ENCODE results near the gene ULK4. TPM values are rescaled to one million over a fixed set of nuclear protein-coding genes. Genes with fewer than 3 reads are reported as not detected.

Gene ULK4
- total and polyA plus RNA-seq, 2 of the 8 experiments (the other 6 are each of a cell fraction or from before 2014, with no cell fraction given) = 3.0 to 10.8 TPM

- Histone ChIP-seq H3K79me1 (ENCODE audit: low read depth, low read length) (no peaks in the 10 kb centered on the region), H3K9ac (replicated peaks in 1 of 4; ENCODE audit: extremely low read depth in 1 of 4, low read depth in 3 of 4, low read length in 3 of 4) (no peak overlapping the region), H4K91ac (replicated peaks; ENCODE audit: insufficient read length, low read length) (no peak overlapping the region), H3K4me2 (ENCODE audit: insufficient read depth in 1 of 2, low read depth in 2 of 2, low read length in 2 of 2) (no peak overlapping the region), H2AK5ac (ENCODE audit: low read depth, low read length) (no peak overlapping the region), H3K79me2 (ENCODE audit: control insufficient read depth in 1 of 2, insufficient read depth in 2 of 2, low read length in 2 of 2) (no peaks in the 10 kb centered on the region), H4K5ac (ENCODE audit: insufficient read length, low read depth, low read length) (no peak overlapping the region), H4K20me1 (replicated peaks in 1 of 2; ENCODE audit: control insufficient read depth in 1 of 2, insufficient read depth in 2 of 2, low read length in 2 of 2) (no peaks in the 10 kb centered on the region), H3K27me3 (replicated peaks in 1 of 4; ENCODE audit: control insufficient read depth in 3 of 4, extremely low read depth in 1 of 4, insufficient read depth in 3 of 4, low read length in 3 of 4) (no peaks in the 10 kb centered on the region), H3K4ac (replicated peaks; ENCODE audit: insufficient read length, low read depth, low read length) (no peak overlapping the region), H3K14ac (ENCODE audit: insufficient read length) (no peak overlapping the region), H2BK15ac (ENCODE audit: low read length) (no peak overlapping the region), H2BK120ac (replicated peaks; ENCODE audit: low read depth, low read length) (no peak overlapping the region), H3K23ac (ENCODE audit: insufficient read length) (no peak overlapping the region), H3K56ac (replicated peaks; ENCODE audit: insufficient read length, low read depth, low read length) (no peak overlapping the region), H3K36me3 (ENCODE audit: control insufficient read depth in 2 of 4, insufficient read depth in 4 of 4, low read length in 3 of 4) (no peaks in the 10 kb centered on the region), H2BK5ac (ENCODE audit: low read depth, low read length) (no peak overlapping the region), H2BK12ac (ENCODE audit: low read depth, low read length) (no peak overlapping the region), H3K27ac (ENCODE audit: low read depth, low read length) (no peak overlapping the region), H2AFZ (ENCODE audit: low read length) (no peak overlapping the region), H2BK20ac (ENCODE audit: low read length) (no peak overlapping the region), H3K4me3 (ENCODE audit: extremely low read depth in 1 of 4, insufficient read depth in 2 of 4, low read depth in 3 of 4, low read length in 4 of 4) (no peak overlapping the region), H3K23me2 (ENCODE audit: low read depth, low read length) (no peaks in the 10 kb centered on the region; the same call in 1 of the 2 replicates), H3K9me3 (ENCODE audit: insufficient read depth in 2 of 2, low read depth in 1 of 2, low read length in 1 of 2) (no peaks in the 10 kb centered on the region), H3K4me1 (replicated peaks in 1 of 4; ENCODE audit: control insufficient read depth in 3 of 4, insufficient read depth in 4 of 4, low read length in 3 of 4) (peaks cover 0 to 3% (median 0%) of the 10 kb centered on the region in 4 experiments; a peak in 1 of 7 replicates), H4K8ac (ENCODE audit: extremely low read depth, insufficient read depth, low read length) (no peak overlapping the region), H3K18ac (ENCODE audit: extremely low read depth, low read length) (no peak overlapping the region)
- WGBS, 2 experiments (ENCODE audit: extremely low coverage in 1 of 2, insufficient coverage in 1 of 2, insufficient read length in 1 of 2, insufficient replicate concordance in 2 of 2, low coverage in 1 of 2, low lambda C conversion rate in 2 of 2, missing lambda C conversion rate in 1 of 2) = 71% methylated on average over 3 of the region's 3 CpGs; no CpG with 5 or more reads in 1 of the 2 experiments
- ChIA-PET POLR2A (ENCODE audit: partially characterized antibody) (no interaction called here), CTCF (ENCODE audit: partially characterized antibody) (no interaction called here)
- FAIRE-seq (no peak), DNase-seq (ENCODE audit: low read depth in 1 of 2, low spot score in 2 of 2) (no peak)
- TF ChIP-seq GABPA (IDR thresholded peaks at IDR 0.05; ENCODE audit: borderline replicate concordance, insufficient read depth, low read length) (no peak), MAFK (IDR thresholded peaks at IDR 0.05; ENCODE audit: low read depth, low read length) (no peak), SIX5 (IDR thresholded peaks at IDR 0.05; ENCODE audit: low read depth, low read length) (no peak), RBBP5 (IDR thresholded peaks at IDR 0.05; ENCODE audit: borderline replicate concordance, low read depth, low read length) (no peak), TBP (IDR thresholded peaks at IDR 0.05; ENCODE audit: low read depth, low read length) (no peak), ATF3 (IDR thresholded peaks at IDR 0.05; ENCODE audit: insufficient read depth, low read depth, low read length) (no peak), KDM5A (IDR thresholded peaks at IDR 0.05; ENCODE audit: low read length) (no peak), SIRT6 (IDR thresholded peaks at IDR 0.05; ENCODE audit: low read length) (no peak), CTCF (IDR thresholded peaks at IDR 0.05; ENCODE audit: control extremely low read depth in 1 of 3, insufficient read depth in 1 of 3, low read depth in 1 of 3, low read length in 3 of 3) (no peak), RFX5 (IDR thresholded peaks at IDR 0.05; ENCODE audit: borderline replicate concordance, low read depth, low read length) (no peak), TEAD4 (IDR thresholded peaks at IDR 0.05; ENCODE audit: low read depth, low read length) (no peak)
- TF ChIP-seq, protein P1, sequence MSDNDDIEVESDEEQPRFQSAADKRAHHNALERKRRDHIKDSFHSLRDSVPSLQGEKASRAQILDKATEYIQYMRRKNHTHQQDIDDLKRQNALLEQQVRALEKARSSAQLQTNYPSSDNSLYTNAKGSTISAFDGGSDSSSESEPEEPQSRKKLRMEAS (IDR thresholded peaks at IDR 0.05) = no peak
Measured at GRCh38 chr3:41295740-41296139, 666.2 kb downstream of the ULK4 start.

Data from H1 (cell line).